Naive thymus-derived CD4-positive, alpha-beta T cell (primary cell): Measurements from ENCODE around the gene YBX2. TPM values are rescaled to one million over a fixed set of nuclear protein-coding genes. Genes with fewer than 3 reads are reported as not detected.
"Not testable (repeated sequence)": the region's sequence is repeated elsewhere in the genome, so short reads cannot be mapped to it uniquely, and the experiment has no call there.

Experiments used
- ATAC-seq: fragments of 150-1000 bp; cut with Tn5 transposase; 2 replicates; pipeline ENCODE4 v1.10.0; 2021; ENCODE audit warnings: mild to moderate bottlenecking, moderate library complexity
- CTCF ChIA-PET: fragments of 350-600 bp; sonication (Branson Sonifier 250); formaldehyde crosslinking; loops from one replicate; lab custom pipeline; 2021; ENCODE audit warnings: antibody characterized with exemption; lab: Charles Lee
- POLR2A ChIA-PET: fragments of 350-600 bp; sonication (Branson Sonifier 250); formaldehyde crosslinking; loops from one replicate; lab custom pipeline; 2021; ENCODE audit warnings: antibody characterized with exemption, inconsistent platforms; lab: Charles Lee
- DNase-seq, 9 donors: peaks; one replicate each; pipeline versions ENCODE4 v3.0.0 to v3.0.0-alpha.2; 2020 to 2022; ENCODE audit warnings: mixed read lengths in 1 of 9
- H3K27ac ChIP-seq: one replicate; pipeline ENCODE4 v1.7.0; 2013; ENCODE audit warnings: mild to moderate bottlenecking, low read depth, low read length, moderate library complexity
- H3K27me3 ChIP-seq, 2 donors: one replicate each; pipeline ENCODE4 v1.7.0; 2013; ENCODE audit warnings: low read length in 2 of 2, mild to moderate bottlenecking in 2 of 2, moderate library complexity in 2 of 2; ENCODE audit not compliant: control insufficient read depth in 2 of 2, insufficient read depth in 2 of 2
- H3K36me3 ChIP-seq, 3 experiments: 1 replicate in 2 of 3; 2 replicates in 1 of 3; pipeline ENCODE4 v1.7.0; 2013; ENCODE audit warnings: low read length in 3 of 3, mild to moderate bottlenecking in 3 of 3, moderate library complexity in 1 of 3; ENCODE audit not compliant: insufficient read depth in 3 of 3, control insufficient read depth in 2 of 3
- H3K4me1 ChIP-seq, 2 donors: one replicate each; pipeline ENCODE4 v1.7.0; 2013; ENCODE audit warnings: low read length in 2 of 2, mild to moderate bottlenecking in 2 of 2, moderate library complexity in 1 of 2; ENCODE audit not compliant: control insufficient read depth in 2 of 2, insufficient read depth in 2 of 2
- H3K4me3 ChIP-seq: 2 replicates; pipeline ENCODE4 v1.7.0; 2013; ENCODE audit warnings: mild to moderate bottlenecking, low read length
- H3K9me3 ChIP-seq, 3 experiments: 1 replicate in 2 of 3; 2 replicates in 1 of 3; pipeline ENCODE4 v1.7.0; 2013; ENCODE audit warnings: low read length in 3 of 3; ENCODE audit not compliant: control insufficient read depth in 2 of 3
- H3K27ac Mint-ChIP-seq, 9 donors: one replicate each; pipeline ENCODE4 v1.8.0; 2020 to 2022; ENCODE audit warnings: mixed read lengths in 9 of 9, mild to moderate bottlenecking in 8 of 9, moderate library complexity in 5 of 9, inconsistent platforms in 2 of 9
- H3K27me3 Mint-ChIP-seq, 5 donors: one replicate each; pipeline ENCODE4 v1.8.0; 2021 to 2022; ENCODE audit warnings: mixed read lengths in 5 of 5, mild to moderate bottlenecking in 1 of 5
- H3K36me3 Mint-ChIP-seq, 5 donors: one replicate each; pipeline ENCODE4 v1.8.0; 2020 to 2022; ENCODE audit warnings: mixed read lengths in 5 of 5, mild to moderate bottlenecking in 3 of 5, inconsistent platforms in 1 of 5
- H3K4me1 Mint-ChIP-seq, 7 donors: one replicate each; pipeline ENCODE4 v1.8.0; 2020 to 2022; ENCODE audit warnings: mixed read lengths in 7 of 7, mild to moderate bottlenecking in 3 of 7, inconsistent platforms in 1 of 7
- H3K4me3 Mint-ChIP-seq, 10 donors: one replicate each; pipeline ENCODE4 v1.8.0; 2020 to 2022; ENCODE audit warnings: mild to moderate bottlenecking in 10 of 10, mixed read lengths in 10 of 10, moderate library complexity in 6 of 10, inconsistent platforms in 2 of 10
- H3K9me3 Mint-ChIP-seq, 11 donors: one replicate each; pipeline ENCODE4 v1.8.0; 2020 to 2022; ENCODE audit warnings: mixed read lengths in 11 of 11, mild to moderate bottlenecking in 4 of 11, inconsistent platforms in 1 of 11, moderate library complexity in 1 of 11
- intact Hi-C, 2 donors: fragments of 100-400 bp; cut with micrococcal nuclease; formaldehyde crosslinking; loops; one replicate each; pipeline ENCODE4 v1.15.1; 2023
- polyA plus RNA-seq, 2 donors: library from polyadenylated mRNA; unstranded; fragments of 300-500 nt; fragmentation: Illumina TruSeq; gene quantifications; one replicate each; pipeline ENCODE4 v1.2.3, GENCODE V29; 2021
- total RNA-seq, 6 experiments: library from RNA in 5 of 6; stranded (reverse) in 5 of 6; gene quantifications; 1 replicate in 5 of 6; 2 replicates in 1 of 6; pipeline ENCODE4 v1.2.3 and lab custom pipeline; 2021 to 2026

Gene YBX2
- total and polyA plus RNA-seq, 7 experiments from 2014 or later: 0.27 to 0.64 (median 0.40) TPM; not detected in 4

DNA sequence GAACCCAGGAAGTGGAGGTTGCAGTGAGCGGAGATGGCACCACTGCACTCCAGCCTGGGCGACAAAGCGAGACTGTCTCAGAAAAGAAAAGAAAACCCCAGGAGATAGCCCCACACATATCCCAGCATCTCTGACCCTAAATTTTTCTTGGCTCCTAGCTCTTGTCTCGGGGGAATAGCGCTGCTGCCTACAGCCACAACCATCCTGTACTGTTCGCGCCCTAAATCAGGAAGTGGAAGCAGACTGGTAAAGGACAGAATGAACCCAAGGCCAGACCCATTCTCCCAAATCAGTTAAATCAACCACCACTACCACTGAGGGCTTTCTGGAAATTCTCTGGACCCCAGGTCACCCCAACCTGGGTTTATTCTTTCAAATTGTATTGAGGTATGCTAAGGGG, 44.6 kb downstream of the YBX2 start:
- H3K27ac Mint-ChIP-seq: peak overlapping the region in 8 of 9 donors; percentile 69 to 100 (median 94)
- H3K4me3 ChIP-seq: peak overlapping the region; percentile 91

DNA sequence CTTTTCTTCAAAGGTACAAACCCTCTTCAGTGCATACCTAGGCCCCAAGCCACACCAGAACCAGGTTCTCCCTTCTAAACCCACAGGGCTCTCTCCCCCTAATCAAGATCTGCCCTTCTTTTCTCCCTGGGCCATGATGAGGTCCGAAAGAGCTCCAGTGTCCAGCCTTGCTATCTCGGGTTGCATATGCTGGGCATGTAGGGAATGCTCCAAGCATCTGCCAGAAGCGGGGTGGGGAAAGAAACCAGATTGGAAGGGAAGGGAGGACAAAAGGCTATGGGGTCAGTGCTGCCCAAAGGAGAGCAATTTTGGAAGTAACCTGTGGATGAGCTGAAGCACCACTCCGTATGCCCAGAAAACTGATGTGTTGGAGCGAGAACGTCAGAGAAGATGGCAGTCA, 45.2 kb downstream of the YBX2 start:
- Mint-ChIP-seq H3K27ac (peak overlapping the region in 7 of 9 donors; percentile 1 to 95 (median 77)), H3K27me3 (peaks cover 0 to 4% (median 0%) of the 10 kb centered on the region in 5 donors), H3K36me3 (peaks cover 5 to 18% (median 10%) of the 10 kb centered on the region in 5 donors), H3K4me3 (peak overlapping the region; percentile 39 to 97 (median 88)), H3K4me1 (peaks cover 28 to 54% (median 42%) of the 10 kb centered on the region in 7 donors), H3K9me3 (no peaks in the 10 kb centered on the region)
- intact Hi-C loops: no loop called here
- CTCF ChIA-PET: interaction anchor here (0.6 to 1.0 kb wide), 2 partner anchors 30 to 203 kb away, joined by 3 to 4 read pairs; no protein-coding TSS in a partner anchor
- no peak overlapping the region for H3K4me3 ChIP-seq
- peaks cover 22 to 32% of the 10 kb centered on the region in 2 donors for H3K4me1 ChIP-seq
- POLR2A ChIA-PET: interaction anchor here (1.0 to 3.8 kb wide), 3 partner anchors 8 to 236 kb away, joined by 3 to 78 read pairs (median 7); partner anchors contain the start of genes DVL2, GABARAP and PHF23
- DNase-seq: peak in 1 of 9 donors; percentile 5
- ATAC-seq: no peak
- peaks cover 8 to 33% (median 14%) of the 10 kb centered on the region in 3 experiments for H3K36me3 ChIP-seq
- no peaks in the 10 kb centered on the region for H3K9me3 ChIP-seq
- no peaks in the 10 kb centered on the region for H3K27me3 ChIP-seq
- H3K27ac ChIP-seq: peak overlapping the region; percentile 94

More for the DNA sequence above, 44.6 kb downstream of the YBX2 start:
- Histone ChIP-seq H3K27ac (peak overlapping the region; percentile 94), H3K9me3 (no peaks in the 10 kb centered on the region), H3K4me1 (peaks cover 22 to 32% of the 10 kb centered on the region in 2 donors), H3K27me3 (no peaks in the 10 kb centered on the region), H3K36me3 (peaks cover 8 to 31% (median 8%) of the 10 kb centered on the region in 3 experiments)
- ChIA-PET CTCF (interaction anchor here (0.6 to 1.0 kb wide), 2 partner anchors 29 to 204 kb away, joined by 3 to 4 read pairs; no protein-coding TSS in a partner anchor), POLR2A (interaction anchor here (1.0 to 3.8 kb wide), 3 partner anchors 9 to 236 kb away, joined by 3 to 78 read pairs (median 9); partner anchors contain the start of genes DVL2, GABARAP and PHF23)
- H3K27me3 Mint-ChIP-seq: peaks cover 0 to 4% (median 0%) of the 10 kb centered on the region in 5 donors
- H3K4me1 Mint-ChIP-seq: peaks cover 28 to 55% (median 42%) of the 10 kb centered on the region in 7 donors
- ATAC-seq (no peak), DNase-seq (peak in 1 of 9 donors; percentile 5)
- peak overlapping the region; percentile 85 to 97 (median 94) for H3K4me3 Mint-ChIP-seq
- intact Hi-C loops: loop anchor here (5.0 kb wide), 3 partner anchors 152 to 437 kb away; partner anchors contain the start of genes FGF11 (in 1 of the 2), TMEM102 (in 1 of the 2), TMEM256 (in 1 of the 2) and TP53 (in 1 of the 2)
- peaks cover 7 to 18% (median 13%) of the 10 kb centered on the region in 5 donors for H3K36me3 Mint-ChIP-seq
- no peaks in the 10 kb centered on the region for H3K9me3 Mint-ChIP-seq

DNA sequence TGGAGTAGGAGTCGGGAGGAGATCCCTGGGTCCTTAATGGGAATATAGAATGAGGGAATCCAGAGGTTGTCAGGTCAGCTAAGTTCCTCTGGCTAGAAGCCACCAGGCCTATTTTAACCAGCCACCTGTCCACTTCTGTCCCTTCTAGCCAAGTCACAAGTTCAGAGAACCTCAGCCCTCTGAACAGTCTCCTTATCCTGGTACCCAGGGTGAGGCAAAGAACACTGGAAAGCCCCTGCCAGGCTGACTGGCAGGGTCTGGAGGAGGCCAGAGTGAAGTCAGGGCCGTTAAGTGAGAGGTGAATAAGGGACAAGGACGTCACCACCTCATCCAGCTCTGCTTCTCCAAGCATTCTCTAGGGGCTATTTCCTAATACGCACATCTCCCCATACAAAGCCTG, 45.6 kb downstream of the YBX2 start:
- H3K27ac ChIP-seq: peak overlapping the region; percentile 94
- H3K27ac Mint-ChIP-seq: peak overlapping the region in 6 of 9 donors; percentile 1 to 95 (median 66)
- no peaks in the 10 kb centered on the region for H3K9me3 Mint-ChIP-seq
- no peaks in the 10 kb centered on the region for H3K9me3 ChIP-seq
- H3K4me3 Mint-ChIP-seq: peak overlapping the region in 7 of 10 donors; percentile 39 to 97 (median 89)
- no peak for ATAC-seq
- no peaks in the 10 kb centered on the region for H3K27me3 ChIP-seq
- H3K36me3 Mint-ChIP-seq: peaks cover 5 to 18% (median 10%) of the 10 kb centered on the region in 5 donors
- DNase-seq: peak in 1 of 9 donors; percentile 3
- H3K36me3 ChIP-seq: peaks cover 8 to 33% (median 14%) of the 10 kb centered on the region in 3 experiments
- intact Hi-C loops: no loop called here
- ChIA-PET POLR2A (interaction anchor here (1.0 to 3.8 kb wide), 3 partner anchors 8 to 237 kb away, joined by 3 to 78 read pairs (median 7); partner anchors contain the start of genes DVL2, GABARAP and PHF23), CTCF (interaction anchor here (1.0 kb wide), 1 partner anchor 203 kb away, joined by 3 read pairs; no protein-coding TSS in a partner anchor)
- no peak overlapping the region for H3K4me3 ChIP-seq
- peaks cover 0 to 4% (median 0%) of the 10 kb centered on the region in 5 donors for H3K27me3 Mint-ChIP-seq
- H3K4me1 ChIP-seq: peaks cover 22 to 32% of the 10 kb centered on the region in 2 donors
- H3K4me1 Mint-ChIP-seq: peaks cover 28 to 50% (median 38%) of the 10 kb centered on the region in 7 donors

DNA sequence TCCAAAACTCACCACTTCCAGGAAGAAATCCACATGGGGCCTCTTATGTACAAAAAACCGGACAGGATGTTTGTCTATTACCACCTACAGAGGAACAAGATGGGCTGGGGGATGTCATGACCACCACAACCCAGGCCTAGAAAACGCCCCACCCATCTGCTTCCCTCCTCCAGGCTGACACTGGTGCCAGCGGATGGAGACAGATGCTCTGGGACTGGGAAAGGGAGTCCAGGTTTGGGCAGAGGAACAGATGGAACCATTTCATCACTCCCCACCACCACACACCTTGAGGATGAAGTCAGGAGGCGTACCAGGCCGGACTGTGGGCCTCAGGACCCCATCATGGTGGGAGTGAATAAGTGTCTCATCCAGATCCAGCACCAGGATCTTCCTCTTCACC, 47.7 kb downstream of the YBX2 start:
- no peaks in the 10 kb centered on the region for H3K9me3 ChIP-seq
- H3K4me1 Mint-ChIP-seq: peaks cover 22 to 51% (median 38%) of the 10 kb centered on the region in 7 donors
- no peak overlapping the region for H3K4me3 Mint-ChIP-seq

DNA sequence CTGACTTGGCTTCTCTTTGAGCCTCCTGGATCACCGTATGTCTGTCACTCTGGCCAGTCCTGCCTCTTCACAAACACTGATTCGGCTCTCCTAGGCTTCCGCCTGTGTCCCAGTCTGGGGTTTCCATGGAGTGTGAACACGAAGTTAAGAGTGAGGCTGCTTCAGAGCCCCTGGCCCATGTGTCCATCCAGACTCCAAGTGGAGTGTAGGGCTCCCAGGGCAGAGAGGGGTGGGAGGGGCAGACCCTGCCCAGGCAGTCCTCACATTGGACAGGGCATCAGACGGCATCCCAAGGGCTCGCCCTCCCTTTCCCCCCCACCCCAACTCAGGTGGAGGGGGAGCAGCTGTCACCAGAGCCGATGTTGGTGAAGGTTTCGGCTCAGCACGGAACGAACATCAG, 50.6 kb downstream of the YBX2 start:
- POLR2A ChIA-PET: interaction anchor here (1.8 to 6.3 kb wide), 2 partner anchors 6 to 208 kb away, joined by 5 to 78 read pairs; partner anchors contain the start of genes CTDNEP1, ELP5 and SLC16A13
- peak overlapping the region; percentile 7 for H3K27ac ChIP-seq
- H3K9me3 ChIP-seq, DNase-seq, ATAC-seq, H3K4me3 ChIP-seq, H3K9me3 Mint-ChIP-seq, H3K27me3 Mint-ChIP-seq, H3K27me3 ChIP-seq, CTCF ChIA-PET: not testable (repeated sequence)
- H3K4me1 ChIP-seq: peaks cover 22 to 31% of the 10 kb centered on the region in 2 donors
- peaks cover 13 to 42% (median 21%) of the 10 kb centered on the region in 3 experiments for H3K36me3 ChIP-seq
- Mint-ChIP-seq H3K4me1 (peaks cover 24 to 52% (median 41%) of the 10 kb centered on the region in 7 donors), H3K36me3 (peaks cover 5 to 31% (median 19%) of the 10 kb centered on the region in 5 donors), H3K27ac (peak overlapping the region in 8 of 9 donors; percentile 31 to 100 (median 96)), H3K4me3 (peak overlapping the region in 5 of 10 donors; percentile 47 to 95 (median 91))
- intact Hi-C loops: loop anchor here (2.0 to 5.0 kb wide), 3 partner anchors 209 to 592 kb away; partner anchors contain the start of genes C17orf100 (in 1 of the 2) and MED31 (in 1 of the 2)

More for the DNA sequence above, 47.7 kb downstream of the YBX2 start:
- H3K27ac Mint-ChIP-seq: peak overlapping the region in 5 of 9 donors; percentile 0 to 71 (median 20)
- DNase-seq: peak in 1 of 9 donors; percentile 3
- peak overlapping the region; percentile 20 for H3K27ac ChIP-seq
- peaks cover 15 to 28% of the 10 kb centered on the region in 2 donors for H3K4me1 ChIP-seq
- peaks cover 0 to 6% (median 0%) of the 10 kb centered on the region in 11 donors for H3K9me3 Mint-ChIP-seq
- ChIA-PET POLR2A (interaction anchor here (0.6 to 2.5 kb wide), 3 partner anchors 13 to 32 kb away, joined by 3 to 6 read pairs (median 6); partner anchors contain the start of gene DVL2), CTCF (interaction anchor here (2.2 kb wide), 1 partner anchor 23 kb away, joined by 6 read pairs; no protein-coding TSS in a partner anchor)
- peaks cover 5 to 21% (median 10%) of the 10 kb centered on the region in 5 donors for H3K36me3 Mint-ChIP-seq
- ATAC-seq: no peak
- H3K27me3 ChIP-seq: no peaks in the 10 kb centered on the region
- peaks cover 8 to 35% (median 14%) of the 10 kb centered on the region in 3 experiments for H3K36me3 ChIP-seq
- H3K4me3 ChIP-seq: no peak overlapping the region
- H3K27me3 Mint-ChIP-seq: peaks cover 0 to 6% (median 0%) of the 10 kb centered on the region in 5 donors
- intact Hi-C loops: no loop called here

DNA sequence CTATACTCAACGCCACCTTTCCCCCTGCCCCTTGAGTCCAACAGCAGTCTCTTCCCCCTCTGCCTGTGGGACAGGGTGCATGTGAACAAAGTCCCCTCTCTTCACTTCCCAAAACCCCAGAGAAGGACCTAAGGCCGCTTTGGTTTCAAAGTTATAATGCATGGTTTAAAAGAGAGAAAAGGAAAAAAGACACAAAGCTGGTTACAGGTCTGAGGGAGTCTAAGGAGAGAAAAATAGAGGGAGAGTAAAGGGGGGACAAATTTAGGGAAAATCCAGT, 51.0 kb downstream of the YBX2 start:
- Mint-ChIP-seq H3K27ac (peak overlapping the region; percentile 71 to 100 (median 96)), H3K9me3 (peaks cover 0 to 9% (median 0%) of the 10 kb centered on the region in 11 donors), H3K27me3 (peaks cover 0 to 5% (median 0%) of the 10 kb centered on the region in 5 donors), H3K4me3 (peak overlapping the region; percentile 80 to 97 (median 92)), H3K4me1 (peaks cover 23 to 47% (median 37%) of the 10 kb centered on the region in 7 donors), H3K36me3 (peaks cover 5 to 31% (median 19%) of the 10 kb centered on the region in 5 donors)
- Histone ChIP-seq H3K36me3 (peaks cover 13 to 45% (median 21%) of the 10 kb centered on the region in 3 experiments), H3K4me1 (peaks cover 22 to 28% of the 10 kb centered on the region in 2 donors), H3K27me3 (no peaks in the 10 kb centered on the region), H3K4me3 (peak overlapping the region; percentile 100), H3K27ac (peak overlapping the region; percentile 92), H3K9me3 (no peaks in the 10 kb centered on the region)
- intact Hi-C loops: loop anchor here (2.0 to 5.0 kb wide), 3 partner anchors 209 to 591 kb away; partner anchors contain the start of genes C17orf100 (in 1 of the 2) and MED31 (in 1 of the 2)
- DNase-seq: no peak
- ChIA-PET POLR2A (interaction anchor here (1.0 to 14.4 kb wide), 8 partner anchors 7 to 208 kb away, joined by 3 to 265 read pairs (median 6); partner anchors contain the start of genes ACADVL, ACAP1, CTDNEP1 and DLG4), CTCF (no interaction called here)
- ATAC-seq: no peak
